ENCODE measurements around the gene BAIAP2L1. TPM values are rescaled to one million over a fixed set of nuclear protein-coding genes. Genes with fewer than 3 reads are reported as not detected.
"Not testable (repeated sequence)": the region's sequence is repeated elsewhere in the genome, so short reads cannot be mapped to it uniquely, and the experiment has no call there.

Gene BAIAP2L1
- total and polyA plus RNA-seq, 9 of the 15 experiments (the other 6 are each of a cell fraction or from before 2014, with no cell fraction given) = 4.2 to 29.8 (median 15.5) TPM

GRCh38 chr7:98419316-98419691, 18.4 kb upstream of the BAIAP2L1 start:
- DNase-seq (ENCODE audit: extremely low read depth in 1 of 4, low spot score in 3 of 4); H3K9me3 ChIP-seq (replicated peaks; ENCODE audit: control insufficient read depth, insufficient read depth, low read depth, low read length); H3K9me1 ChIP-seq (ENCODE audit: control insufficient read depth, insufficient read depth, low read length); FAIRE-seq; in situ Hi-C loops (cut with MboI); intact Hi-C loops (cut with micrococcal nuclease); H3K27me3 ChIP-seq (ENCODE audit: control insufficient read depth in 2 of 2, insufficient read depth in 2 of 2, low read length in 2 of 2); H4K20me1 ChIP-seq (replicated peaks; ENCODE audit: control insufficient read depth, insufficient read depth, low read length); H3K4me1 ChIP-seq (replicated peaks in 1 of 2; ENCODE audit: control insufficient read depth in 2 of 2, insufficient read depth in 2 of 2, low read length in 2 of 2); ATAC-seq; H3K27ac ChIP-seq (ENCODE audit: extremely low read depth, low read depth, low read length); H3K9ac ChIP-seq (ENCODE audit: insufficient read depth in 1 of 2, low read depth in 2 of 2, low read length in 2 of 2); H3K4me3 ChIP-seq; H3K36me3 ChIP-seq (ENCODE audit: control insufficient read depth, insufficient read depth, low read length); BruUV-seq (replicated peaks); CTCF ChIA-PET (ENCODE audit: low intra/inter-chr PET ratio); H3K79me2 ChIP-seq (ENCODE audit: control insufficient read depth, insufficient read depth, low read length): not testable (repeated sequence)
- H3K4me2 ChIP-seq (ENCODE audit: insufficient read depth, low read length) = peak overlapping the region; percentile 50; the same call in 1 of the 2 replicates
- H2AFZ ChIP-seq (ENCODE audit: low read depth, low read length) = peak overlapping the region; percentile 64
- WGBS (ENCODE audit: insufficient coverage, low coverage, missing lambda C conversion rate) = 50% methylated on average over 4 of the region's 5 CpGs
- POLR2A ChIA-PET = interaction anchor here (1.6 kb wide), 1 partner anchor 8 kb away, joined by 7 read pairs; no protein-coding TSS in a partner anchor

DNA sequence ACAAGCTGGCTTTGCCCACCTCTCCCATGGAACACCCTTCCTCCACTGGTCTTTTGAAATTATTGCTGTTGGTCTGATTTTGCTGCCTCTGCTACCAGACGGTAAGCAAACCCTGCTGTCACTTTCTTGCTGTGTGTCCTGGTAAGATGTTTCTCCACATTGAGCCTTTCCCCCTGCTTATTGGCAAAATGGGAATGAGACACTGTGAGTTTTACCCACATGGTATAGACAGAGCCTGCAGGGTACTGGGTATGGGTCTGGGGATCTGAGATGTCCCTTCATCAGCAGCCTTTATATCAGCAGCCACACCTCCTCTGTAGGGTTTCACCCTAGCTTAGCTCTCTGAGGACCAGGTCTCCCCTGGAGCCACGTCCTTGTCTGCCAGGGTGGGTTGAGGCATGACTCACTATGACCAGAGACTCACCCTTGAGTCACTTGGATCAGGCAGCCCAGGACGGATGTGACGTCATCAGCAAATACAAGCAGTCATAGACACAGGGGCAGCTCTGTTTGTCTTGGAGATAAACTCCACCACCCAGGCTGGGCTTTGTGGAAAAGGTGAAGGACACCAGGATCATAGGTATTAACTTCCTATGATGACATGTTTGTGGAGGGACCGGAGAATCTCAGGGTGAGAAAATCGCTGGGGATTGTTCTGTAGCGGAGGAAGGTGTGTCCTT, 17.9 kb upstream of the BAIAP2L1 start:
- WGBS (ENCODE audit: insufficient coverage, low coverage, missing lambda C conversion rate) = 25% methylated on average over 7 of the region's 7 CpGs
- intact Hi-C loops (cut with micrococcal nuclease) (no loop called here), in situ Hi-C loops (cut with MboI) (no loop called here)
- Histone ChIP-seq H3K9me3 (replicated peaks; ENCODE audit: control insufficient read depth, insufficient read depth, low read depth, low read length) (no peaks in the 10 kb centered on the region), H3K9me1 (ENCODE audit: control insufficient read depth, insufficient read depth, low read length) (no peaks in the 10 kb centered on the region), H2AFZ (ENCODE audit: low read depth, low read length) (peak overlapping the region; percentile 64), H4K20me1 (replicated peaks; ENCODE audit: control insufficient read depth, insufficient read depth, low read length) (peaks cover 3% of the 10 kb centered on the region; the same call in 1 of the 2 replicates), H3K9ac (ENCODE audit: insufficient read depth in 1 of 2, low read depth in 2 of 2, low read length in 2 of 2) (no peak overlapping the region), H3K27ac (ENCODE audit: extremely low read depth, low read depth, low read length) (no peak overlapping the region; the same call in 2 of the 3 replicates), H3K4me2 (ENCODE audit: insufficient read depth, low read length) (peak overlapping the region; percentile 50; the same call in 1 of the 2 replicates), H3K27me3 (ENCODE audit: control insufficient read depth in 2 of 2, insufficient read depth in 2 of 2, low read length in 2 of 2) (peaks cover 0 to 6% of the 10 kb centered on the region in 2 experiments; a peak in 1 of 5 replicates), H3K79me2 (ENCODE audit: control insufficient read depth, insufficient read depth, low read length) (no peaks in the 10 kb centered on the region), H3K36me3 (ENCODE audit: control insufficient read depth, insufficient read depth, low read length) (no peaks in the 10 kb centered on the region), H3K4me3 (no peak overlapping the region), H3K4me1 (replicated peaks in 1 of 2; ENCODE audit: control insufficient read depth in 2 of 2, insufficient read depth in 2 of 2, low read length in 2 of 2) (peaks cover 4 to 8% of the 10 kb centered on the region in 2 experiments; a peak in 4 of 5 replicates)
- CTCF ChIA-PET (ENCODE audit: low intra/inter-chr PET ratio) = no interaction called here
- DNase-seq (ENCODE audit: extremely low read depth in 1 of 4, low spot score in 3 of 4) (peak; percentile 77 to 82 (median 80)), ATAC-seq (peak; percentile 66), FAIRE-seq (peak; percentile 93)
- POLR2A ChIA-PET = interaction anchor here (1.6 kb wide), 2 partner anchors 9 to 10 kb away, joined by 7 read pairs; no protein-coding TSS in a partner anchor
- no TSS peak for BruUV-seq (replicated peaks)
- TF ChIP-seq CREB1 (IDR thresholded peaks at IDR 0.05) = peak; percentile 86
- peak; percentile 92 for TF ChIP-seq CREB1 (CRISPR knock-in tag; IDR thresholded peaks at IDR 0.05)
- no peak for TF ChIP-seq HNRNPL (IDR thresholded peaks at IDR 0.05; ENCODE audit: low read depth, low read length)
- peak; percentile 68 for TF ChIP-seq BCOR (IDR thresholded peaks at IDR 0.05)
- peak; percentile 33; the same call in 1 of the 2 replicates for TF ChIP-seq CBFA2T3 (IDR thresholded peaks at IDR 0.05)
- TF ChIP-seq SIX5 (IDR thresholded peaks at IDR 0.05; ENCODE audit: borderline replicate concordance in 1 of 2, insufficient read depth in 1 of 2, low read depth in 1 of 2, low read length in 2 of 2) = no peak
- TF ChIP-seq EHMT2 (IDR thresholded peaks at IDR 0.05) = 0 out of 2 replicates have a peak, but pooled peaks have one; percentile 67
- TF ChIP-seq MYNN (IDR thresholded peaks at IDR 0.05) = no peak
- no peak for TF ChIP-seq MYNN (CRISPR knock-in tag; IDR thresholded peaks at IDR 0.05)
- TF ChIP-seq JUND (IDR thresholded peaks at IDR 0.05; ENCODE audit: borderline replicate concordance, low read depth, low read length) = peak; percentile 95
- TF ChIP-seq JUND (tag; IDR thresholded peaks at IDR 0.05; ENCODE audit: borderline replicate concordance, low read depth, low read length) = peak; percentile 93
- TF ChIP-seq, protein P1, sequence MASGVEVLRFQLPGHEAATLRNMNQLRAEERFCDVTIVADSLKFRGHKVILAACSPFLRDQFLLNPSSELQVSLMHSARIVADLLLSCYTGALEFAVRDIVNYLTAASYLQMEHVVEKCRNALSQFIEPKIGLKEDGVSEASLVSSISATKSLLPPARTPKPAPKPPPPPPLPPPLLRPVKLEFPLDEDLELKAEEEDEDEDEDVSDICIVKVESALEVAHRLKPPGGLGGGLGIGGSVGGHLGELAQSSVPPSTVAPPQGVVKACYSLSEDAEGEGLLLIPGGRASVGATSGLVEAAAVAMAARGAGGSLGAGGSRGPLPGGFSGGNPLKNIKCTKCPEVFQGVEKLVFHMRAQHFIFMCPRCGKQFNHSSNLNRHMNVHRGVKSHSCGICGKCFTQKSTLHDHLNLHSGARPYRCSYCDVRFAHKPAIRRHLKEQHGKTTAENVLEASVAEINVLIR (CRISPR knock-in tag; IDR thresholded peaks at IDR 0.05) = peak; percentile 64
- TF ChIP-seq PHF21A (IDR thresholded peaks at IDR 0.05; ENCODE audit: borderline replicate concordance, low read depth) = peak; percentile 34; the same call in 1 of the 2 replicates
- no peak for TF ChIP-seq CTBP1 (IDR thresholded peaks at IDR 0.05; ENCODE audit: borderline replicate concordance)
- peak; percentile 78 for TF ChIP-seq KHSRP (IDR thresholded peaks at IDR 0.05)
- TF ChIP-seq ZNF431 (CRISPR knock-in tag; IDR thresholded peaks at IDR 0.05) = no peak
- peak; percentile 84 for TF ChIP-seq ZFP36 (IDR thresholded peaks at IDR 0.05; ENCODE audit: low read depth, low read length, partially characterized antibody)
